Endothelial cell (in vitro differentiated cells): ENCODE measurements around the gene NRXN3. TPM values are rescaled to one million over a fixed set of nuclear protein-coding genes. Genes with fewer than 3 reads are reported as not detected.

ENCODE experiments used
- DNase-seq: peaks from one replicate; pipeline ENCODE4 v3.0.0; 2021; ENCODE audit warnings: low spot score
- H3K27ac Mint-ChIP-seq: one replicate; pipeline ENCODE4 v1.8.0; 2021; ENCODE audit warnings: mixed read lengths, inconsistent platforms; ENCODE audit not compliant: unreplicated experiment
- H3K27me3 Mint-ChIP-seq: one replicate; pipeline ENCODE4 v1.8.0; 2021; ENCODE audit warnings: mild to moderate bottlenecking, moderate library complexity, mixed read lengths, inconsistent platforms; ENCODE audit not compliant: unreplicated experiment
- H3K36me3 Mint-ChIP-seq: one replicate; pipeline ENCODE4 v1.8.0; 2021; ENCODE audit warnings: mild to moderate bottlenecking, low read depth, mixed read lengths, inconsistent platforms; ENCODE audit not compliant: unreplicated experiment
- H3K4me1 Mint-ChIP-seq: one replicate; pipeline ENCODE4 v1.8.0; 2021; ENCODE audit warnings: mild to moderate bottlenecking, mixed read lengths, inconsistent platforms; ENCODE audit not compliant: unreplicated experiment
- H3K4me3 Mint-ChIP-seq: one replicate; pipeline ENCODE4 v1.8.0; 2021; ENCODE audit warnings: mild to moderate bottlenecking, mixed read lengths, inconsistent platforms; ENCODE audit not compliant: unreplicated experiment
- H3K9me3 Mint-ChIP-seq: one replicate; pipeline ENCODE4 v1.8.0; 2021; ENCODE audit warnings: mixed read lengths, inconsistent platforms; ENCODE audit not compliant: unreplicated experiment
- CTCF ChIP-seq: fragments of 200-600 bp; sonication (generic); IDR thresholded peaks from one replicate; pipeline ENCODE4 v1.5.0; 2021; ENCODE audit warnings: antibody characterized with exemption; ENCODE audit not compliant: unreplicated experiment
- total RNA-seq: library from RNA; stranded (reverse); fragmentation: NEBNext Ultra II Directional; extraction: Animal tissue kit (Norgen Biotek cat#: 25700); gene quantifications from one replicate; pipeline ENCODE4 v1.2.1, GENCODE V29; 2021; ENCODE audit not compliant: unreplicated experiment

Gene NRXN3
- total RNA-seq, 1 donor from 2014 or later = 2.3 TPM

GRCh38 chr14:78327426-78328221 lies 157.5 kb downstream of the NRXN3 start:
- H3K36me3 Mint-ChIP-seq = no peaks in the 10 kb centered on the region
- H3K27ac Mint-ChIP-seq = no peak overlapping the region
- H3K27me3 Mint-ChIP-seq = peaks cover 2% of the 10 kb centered on the region
- no peaks in the 10 kb centered on the region for H3K9me3 Mint-ChIP-seq
- no peak for DNase-seq
- H3K4me1 Mint-ChIP-seq = no peaks in the 10 kb centered on the region
- no peak overlapping the region for H3K4me3 Mint-ChIP-seq
- no peak for TF ChIP-seq CTCF

- DNase-seq = no peak
- Mint-ChIP-seq H3K36me3 (no peaks in the 10 kb centered on the region), H3K27me3 (peaks cover 3% of the 10 kb centered on the region), H3K4me3 (no peak overlapping the region), H3K27ac (no peak overlapping the region), H3K4me1 (no peaks in the 10 kb centered on the region), H3K9me3 (no peaks in the 10 kb centered on the region)
- no peak for TF ChIP-seq CTCF
Observed at GRCh38 chr14:78329371-78329770, 159.2 kb downstream of the NRXN3 start.

- Mint-ChIP-seq H3K9me3 (no peaks in the 10 kb centered on the region), H3K27ac (no peak overlapping the region), H3K27me3 (peaks cover 1% of the 10 kb centered on the region), H3K4me3 (no peak overlapping the region), H3K36me3 (no peaks in the 10 kb centered on the region), H3K4me1 (no peaks in the 10 kb centered on the region)
- no peak for DNase-seq
- TF ChIP-seq CTCF = no peak
Observed at GRCh38 chr14:78335531-78335930, 165.4 kb downstream of the NRXN3 start.

GRCh38 chr14:78340250-78340649 lies 170.1 kb downstream of the NRXN3 start:
- Mint-ChIP-seq H3K27me3 (peaks cover 2% of the 10 kb centered on the region), H3K36me3 (no peaks in the 10 kb centered on the region), H3K9me3 (no peaks in the 10 kb centered on the region), H3K27ac (no peak overlapping the region), H3K4me1 (no peaks in the 10 kb centered on the region), H3K4me3 (no peak overlapping the region)
- no peak for DNase-seq
- no peak for TF ChIP-seq CTCF

- H3K36me3 Mint-ChIP-seq = no peaks in the 10 kb centered on the region
- H3K9me3 Mint-ChIP-seq = no peaks in the 10 kb centered on the region
- peaks cover 2% of the 10 kb centered on the region for H3K27me3 Mint-ChIP-seq
- H3K27ac Mint-ChIP-seq = no peak overlapping the region
- no peak overlapping the region for H3K4me3 Mint-ChIP-seq
- DNase-seq = no peak
- no peak for TF ChIP-seq CTCF
- no peaks in the 10 kb centered on the region for H3K4me1 Mint-ChIP-seq
Observed at GRCh38 chr14:78341827-78342389, 171.7 kb downstream of the NRXN3 start.
